Skeletal muscle tissue (tissue), 4 donors: ENCODE data around the gene STK32B. TPM values are rescaled to one million over a fixed set of nuclear protein-coding genes. Genes with fewer than 3 reads are reported as not detected.

Source experiments
- H3K27ac ChIP-seq: one replicate; pipeline ENCODE4 v1.7.0; 2013; ENCODE audit warnings: mild to moderate bottlenecking, low read depth, low read length, inconsistent platforms
- H3K27me3 ChIP-seq, 3 donors: one replicate each; pipeline ENCODE4 v1.7.0; 2013; ENCODE audit warnings: low read length in 3 of 3; ENCODE audit not compliant: control insufficient read depth in 3 of 3, insufficient read depth in 3 of 3
- H3K36me3 ChIP-seq, 3 donors: one replicate each; pipeline ENCODE4 v1.7.0; 2013; ENCODE audit warnings: low read length in 3 of 3; ENCODE audit not compliant: control insufficient read depth in 3 of 3, insufficient read depth in 3 of 3
- H3K4me1 ChIP-seq, 3 donors: one replicate each; pipeline ENCODE4 v1.7.0; 2013; ENCODE audit warnings: low read length in 3 of 3, mild to moderate bottlenecking in 3 of 3; ENCODE audit not compliant: control insufficient read depth in 3 of 3, insufficient read depth in 3 of 3
- H3K4me3 ChIP-seq, 3 donors: one replicate each; pipeline ENCODE4 v1.7.0; 2013; ENCODE audit warnings: low read length in 3 of 3
- H3K9ac ChIP-seq, 3 donors: one replicate each; pipeline ENCODE4 v1.7.0; 2013; ENCODE audit warnings: low read length in 3 of 3, mild to moderate bottlenecking in 3 of 3, moderate library complexity in 2 of 3, low read depth in 1 of 3
- H3K9me3 ChIP-seq, 3 donors: one replicate each; pipeline ENCODE4 v1.7.0; 2013; ENCODE audit warnings: low read length in 3 of 3; ENCODE audit not compliant: control insufficient read depth in 3 of 3
- total RNA-seq: library from RNA; depleted of rRNA; stranded (reverse); fragments of >200 nt; gene quantifications from one replicate; pipeline ENCODE4 v1.2.3, GENCODE V29; 2014
- donor health status: Osteomylitis.

The STK32B gene
- total RNA-seq, 1 donor from 2014 or later, result 5.7 TPM

GRCh38 chr4:5470318-5471198 is 419.3 kb downstream of the STK32B start:
- Histone ChIP-seq H3K4me1 (no peaks in the 10 kb centered on the region), H3K27me3 (peaks cover 0 to 3% (median 0%) of the 10 kb centered on the region in 3 donors), H3K36me3 (no peaks in the 10 kb centered on the region), H3K27ac (no peak overlapping the region), H3K9ac (no peak overlapping the region), H3K4me3 (no peak overlapping the region), H3K9me3 (no peaks in the 10 kb centered on the region)

- H3K4me1 ChIP-seq, result no peaks in the 10 kb centered on the region
- H3K36me3 ChIP-seq, result no peaks in the 10 kb centered on the region
- H3K27ac ChIP-seq, result no peak overlapping the region
- peaks cover 0 to 3% (median 0%) of the 10 kb centered on the region in 3 donors for H3K27me3 ChIP-seq
- no peaks in the 10 kb centered on the region for H3K9me3 ChIP-seq
- no peak overlapping the region for H3K9ac ChIP-seq
- H3K4me3 ChIP-seq, result no peak overlapping the region
Observed at GRCh38 chr4:5471206-5471605, 419.9 kb downstream of the STK32B start.

DNA sequence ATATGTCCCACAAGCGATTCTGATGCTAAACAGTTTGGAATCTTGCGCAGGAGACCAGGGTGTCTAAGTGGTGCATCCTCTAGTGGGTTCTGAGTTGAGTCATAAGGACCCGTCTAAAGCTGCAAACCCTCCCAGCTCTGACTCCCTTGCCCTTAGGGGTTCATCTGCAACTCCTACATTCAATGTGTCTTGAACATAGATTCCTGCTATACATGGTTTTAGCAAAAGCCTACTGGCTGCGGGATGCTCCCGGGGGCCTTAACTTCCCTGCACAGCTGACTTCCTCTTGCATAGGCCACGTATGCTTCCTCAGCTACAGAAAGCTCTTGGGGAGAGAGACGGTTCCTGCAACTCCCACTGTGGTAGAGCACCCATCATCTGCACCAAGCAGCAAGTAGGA is 420.4 kb downstream of the STK32B start:
- H3K36me3 ChIP-seq, result no peaks in the 10 kb centered on the region
- H3K27me3 ChIP-seq, result peaks cover 0 to 3% (median 0%) of the 10 kb centered on the region in 3 donors
- H3K4me3 ChIP-seq, result no peak overlapping the region
- no peak overlapping the region for H3K9ac ChIP-seq
- H3K4me1 ChIP-seq, result no peaks in the 10 kb centered on the region
- no peak overlapping the region for H3K27ac ChIP-seq
- H3K9me3 ChIP-seq, result no peaks in the 10 kb centered on the region

DNA sequence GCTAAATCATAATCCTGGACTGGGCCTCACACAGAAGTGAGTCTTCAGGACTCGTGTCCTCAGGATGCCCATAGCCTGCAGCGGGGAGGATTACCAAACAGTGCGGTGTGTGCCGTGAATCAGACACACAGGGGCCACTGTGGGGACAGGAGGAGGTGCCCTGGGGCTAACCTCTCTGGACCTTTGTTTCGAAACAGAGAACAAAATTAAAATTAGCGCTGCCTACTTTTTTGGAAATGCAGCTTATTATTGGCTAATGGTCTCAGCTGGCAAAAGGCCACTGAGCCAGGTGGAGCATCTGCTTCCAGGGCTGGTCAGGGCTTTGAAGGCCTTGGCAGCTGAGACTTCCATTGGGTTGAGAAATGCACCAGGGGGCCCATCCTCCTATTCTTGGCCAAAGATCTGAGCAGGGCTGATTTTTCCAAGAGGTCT is 420.9 kb downstream of the STK32B start:
- Histone ChIP-seq H3K4me3 (no peak overlapping the region), H3K27me3 (peaks cover 0 to 3% (median 0%) of the 10 kb centered on the region in 3 donors), H3K27ac (no peak overlapping the region), H3K9ac (no peak overlapping the region), H3K9me3 (no peaks in the 10 kb centered on the region), H3K36me3 (no peaks in the 10 kb centered on the region), H3K4me1 (no peaks in the 10 kb centered on the region)

- Histone ChIP-seq H3K36me3 (no peaks in the 10 kb centered on the region), H3K27ac (no peak overlapping the region), H3K27me3 (peaks cover 0 to 3% (median 0%) of the 10 kb centered on the region in 3 donors), H3K4me1 (no peaks in the 10 kb centered on the region), H3K9me3 (no peaks in the 10 kb centered on the region), H3K9ac (no peak overlapping the region), H3K4me3 (no peak overlapping the region)
Observed at GRCh38 chr4:5473125-5473524, 421.8 kb downstream of the STK32B start.

GRCh38 chr4:5474756-5475155 is 423.5 kb downstream of the STK32B start:
- Histone ChIP-seq H3K27me3 (no peaks in the 10 kb centered on the region), H3K36me3 (no peaks in the 10 kb centered on the region), H3K4me3 (no peak overlapping the region), H3K4me1 (no peaks in the 10 kb centered on the region), H3K27ac (no peak overlapping the region), H3K9ac (no peak overlapping the region), H3K9me3 (no peaks in the 10 kb centered on the region)

GRCh38 chr4:5477613-5478012 is 426.3 kb downstream of the STK32B start:
- Histone ChIP-seq H3K27me3 (no peaks in the 10 kb centered on the region), H3K4me1 (no peaks in the 10 kb centered on the region), H3K9me3 (no peaks in the 10 kb centered on the region), H3K4me3 (no peak overlapping the region), H3K27ac (no peak overlapping the region), H3K36me3 (no peaks in the 10 kb centered on the region), H3K9ac (no peak overlapping the region)

- no peak overlapping the region for H3K9ac ChIP-seq
- H3K4me1 ChIP-seq, result no peaks in the 10 kb centered on the region
- H3K4me3 ChIP-seq, result no peak overlapping the region
- no peaks in the 10 kb centered on the region for H3K27me3 ChIP-seq
- H3K36me3 ChIP-seq, result no peaks in the 10 kb centered on the region
- H3K27ac ChIP-seq, result no peak overlapping the region
- no peaks in the 10 kb centered on the region for H3K9me3 ChIP-seq
Observed at GRCh38 chr4:5478169-5478568, 426.9 kb downstream of the STK32B start.

DNA sequence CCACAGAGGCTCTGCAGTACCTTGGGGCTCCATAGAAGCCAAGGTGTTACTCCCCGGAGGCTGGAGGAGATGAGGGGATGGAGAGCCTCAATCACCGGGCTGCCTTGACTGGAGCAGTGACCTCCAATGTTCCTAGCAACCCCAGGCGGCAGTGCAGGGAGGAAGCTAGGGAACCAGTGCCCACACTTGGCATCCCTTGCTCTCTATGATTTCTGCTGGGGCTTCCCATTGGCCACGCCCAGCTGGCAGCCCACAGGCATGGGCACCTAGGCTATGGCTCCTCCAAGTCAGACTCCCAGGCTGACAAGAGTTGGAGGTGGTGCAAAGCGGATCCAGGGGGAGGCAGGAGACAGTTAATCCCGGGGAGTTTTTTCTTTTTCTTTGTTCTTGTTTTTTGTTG is 427.4 kb downstream of the STK32B start:
- Histone ChIP-seq H3K27me3 (no peaks in the 10 kb centered on the region), H3K9me3 (no peaks in the 10 kb centered on the region), H3K27ac (no peak overlapping the region), H3K36me3 (no peaks in the 10 kb centered on the region), H3K4me3 (no peak overlapping the region), H3K9ac (no peak overlapping the region), H3K4me1 (no peaks in the 10 kb centered on the region)

DNA sequence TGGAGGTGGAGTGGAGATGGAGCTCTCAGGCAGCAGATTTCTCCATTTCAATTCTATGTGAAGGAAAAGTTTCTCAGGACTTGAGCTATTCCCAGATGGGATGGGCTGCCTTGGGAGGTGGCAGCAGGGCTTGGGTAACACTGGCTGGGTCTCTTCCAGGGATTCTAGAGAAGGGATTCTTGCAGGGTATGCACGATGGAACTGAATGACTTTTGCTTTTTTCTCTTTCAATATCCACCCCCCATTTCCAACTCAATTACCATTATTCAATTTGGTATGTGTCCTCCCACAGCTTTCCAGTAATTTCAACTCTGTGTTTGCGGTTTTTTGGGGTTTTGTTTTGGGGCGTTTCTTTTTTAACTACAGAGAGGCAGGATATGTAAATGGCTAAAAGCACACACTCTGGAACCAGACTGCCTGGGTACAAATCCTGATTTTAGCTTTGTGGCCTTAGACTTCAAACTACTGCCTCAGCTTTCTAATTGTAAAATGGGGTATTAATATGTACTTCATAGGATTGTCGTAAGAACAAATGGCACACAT is 428.3 kb downstream of the STK32B start:
- Histone ChIP-seq H3K36me3 (no peaks in the 10 kb centered on the region), H3K9me3 (no peaks in the 10 kb centered on the region), H3K4me3 (no peak overlapping the region), H3K27me3 (no peaks in the 10 kb centered on the region), H3K9ac (no peak overlapping the region), H3K27ac (no peak overlapping the region), H3K4me1 (no peaks in the 10 kb centered on the region)
